ENCODE measurements around the gene C11orf71.

The C11orf71 gene

GRCh38 chr11:114438303-114438702 lies 38.0 kb upstream of the C11orf71 start:
- DNase-seq (ENCODE audit: low read depth): no peak
- Histone ChIP-seq H3K4me1 (ENCODE audit: control insufficient read depth, insufficient read depth, low read length) (peaks cover 32% of the 10 kb centered on the region), H3K9ac (ENCODE audit: low read length) (no peak overlapping the region), H3K4me3 (ENCODE audit: low read length) (peak overlapping the region; percentile 93), H3K36me3 (ENCODE audit: control insufficient read depth, insufficient read depth, low read length, severe bottlenecking) (no peaks in the 10 kb centered on the region), H3K27me3 (replicated peaks; ENCODE audit: control insufficient read depth, insufficient read depth, low read length) (no peaks in the 10 kb centered on the region), H3K9me3 (ENCODE audit: control insufficient read depth, low read length) (no peaks in the 10 kb centered on the region)

GRCh38 chr11:114433376-114433775 lies 33.1 kb upstream of the C11orf71 start:
- H3K4me3 ChIP-seq (ENCODE audit: low read length): no peak overlapping the region
- H3K9ac ChIP-seq (ENCODE audit: low read length): no peak overlapping the region
- no peaks in the 10 kb centered on the region for H3K9me3 ChIP-seq (ENCODE audit: control insufficient read depth, low read length)
- no peaks in the 10 kb centered on the region for H3K27me3 ChIP-seq (replicated peaks; ENCODE audit: control insufficient read depth, insufficient read depth, low read length)
- DNase-seq (ENCODE audit: low read depth): no peak
- no peaks in the 10 kb centered on the region for H3K36me3 ChIP-seq (ENCODE audit: control insufficient read depth, insufficient read depth, low read length, severe bottlenecking)
- H3K4me1 ChIP-seq (ENCODE audit: control insufficient read depth, insufficient read depth, low read length): no peaks in the 10 kb centered on the region

GRCh38 chr11:114432893-114433292 lies 32.6 kb upstream of the C11orf71 start:
- no peaks in the 10 kb centered on the region for H3K9me3 ChIP-seq (ENCODE audit: control insufficient read depth, low read length)
- no peak for DNase-seq (ENCODE audit: low read depth)
- H3K4me3 ChIP-seq (ENCODE audit: low read length): no peak overlapping the region
- no peak overlapping the region for H3K9ac ChIP-seq (ENCODE audit: low read length)
- no peaks in the 10 kb centered on the region for H3K4me1 ChIP-seq (ENCODE audit: control insufficient read depth, insufficient read depth, low read length)
- H3K36me3 ChIP-seq (ENCODE audit: control insufficient read depth, insufficient read depth, low read length, severe bottlenecking): no peaks in the 10 kb centered on the region
- H3K27me3 ChIP-seq (replicated peaks; ENCODE audit: control insufficient read depth, insufficient read depth, low read length): no peaks in the 10 kb centered on the region

- no peak overlapping the region for H3K9ac ChIP-seq (ENCODE audit: low read length)
- no peak for DNase-seq (ENCODE audit: low read depth)
- H3K9me3 ChIP-seq (ENCODE audit: control insufficient read depth, low read length): no peaks in the 10 kb centered on the region
- H3K4me1 ChIP-seq (ENCODE audit: control insufficient read depth, insufficient read depth, low read length): no peaks in the 10 kb centered on the region
- peaks cover 5% of the 10 kb centered on the region for H3K36me3 ChIP-seq (ENCODE audit: control insufficient read depth, insufficient read depth, low read length, severe bottlenecking)
- no peaks in the 10 kb centered on the region for H3K27me3 ChIP-seq (replicated peaks; ENCODE audit: control insufficient read depth, insufficient read depth, low read length)
- H3K4me3 ChIP-seq (ENCODE audit: low read length): no peak overlapping the region
Observed at GRCh38 chr11:114430290-114430689, 30.0 kb upstream of the C11orf71 start.

- Histone ChIP-seq H3K4me1 (ENCODE audit: control insufficient read depth, insufficient read depth, low read length) (no peaks in the 10 kb centered on the region), H3K4me3 (ENCODE audit: low read length) (no peak overlapping the region), H3K9me3 (ENCODE audit: control insufficient read depth, low read length) (no peaks in the 10 kb centered on the region), H3K36me3 (ENCODE audit: control insufficient read depth, insufficient read depth, low read length, severe bottlenecking) (peaks cover 5% of the 10 kb centered on the region), H3K27me3 (replicated peaks; ENCODE audit: control insufficient read depth, insufficient read depth, low read length) (no peaks in the 10 kb centered on the region), H3K9ac (ENCODE audit: low read length) (no peak overlapping the region)
- DNase-seq (ENCODE audit: low read depth): no peak
Observed at GRCh38 chr11:114426280-114426679, 26.0 kb upstream of the C11orf71 start.

- H3K36me3 ChIP-seq (ENCODE audit: control insufficient read depth, insufficient read depth, low read length, severe bottlenecking): no peaks in the 10 kb centered on the region
- H3K9ac ChIP-seq (ENCODE audit: low read length): no peak overlapping the region
- no peak overlapping the region for H3K4me3 ChIP-seq (ENCODE audit: low read length)
- peak; percentile 38 for DNase-seq (ENCODE audit: low read depth)
- no peaks in the 10 kb centered on the region for H3K9me3 ChIP-seq (ENCODE audit: control insufficient read depth, low read length)
- H3K27me3 ChIP-seq (replicated peaks; ENCODE audit: control insufficient read depth, insufficient read depth, low read length): no peaks in the 10 kb centered on the region
- peaks cover 19% of the 10 kb centered on the region for H3K4me1 ChIP-seq (ENCODE audit: control insufficient read depth, insufficient read depth, low read length)
Observed at GRCh38 chr11:114416441-114416961, 16.2 kb upstream of the C11orf71 start.

- Histone ChIP-seq H3K36me3 (ENCODE audit: control insufficient read depth, insufficient read depth, low read length, severe bottlenecking) (peaks cover 18% of the 10 kb centered on the region), H3K4me3 (ENCODE audit: low read length) (no peak overlapping the region), H3K9me3 (ENCODE audit: control insufficient read depth, low read length) (no peaks in the 10 kb centered on the region)
Observed at GRCh38 chr11:114413958-114414357, 13.6 kb upstream of the C11orf71 start.

GRCh38 chr11:114412946-114413345 lies 12.6 kb upstream of the C11orf71 start:
- Histone ChIP-seq H3K36me3 (ENCODE audit: control insufficient read depth, insufficient read depth, low read length, severe bottlenecking) (peaks cover 27% of the 10 kb centered on the region), H3K27me3 (replicated peaks; ENCODE audit: control insufficient read depth, insufficient read depth, low read length) (no peaks in the 10 kb centered on the region), H3K9ac (ENCODE audit: low read length) (no peak overlapping the region), H3K4me3 (ENCODE audit: low read length) (no peak overlapping the region), H3K9me3 (ENCODE audit: control insufficient read depth, low read length) (no peaks in the 10 kb centered on the region), H3K4me1 (ENCODE audit: control insufficient read depth, insufficient read depth, low read length) (peaks cover 19% of the 10 kb centered on the region)
- DNase-seq (ENCODE audit: low read depth): no peak

More at GRCh38 chr11:114413958-114414357, 13.6 kb upstream of the C11orf71 start:
- H3K9ac ChIP-seq (ENCODE audit: low read length): no peak overlapping the region
- H3K4me1 ChIP-seq (ENCODE audit: control insufficient read depth, insufficient read depth, low read length): peaks cover 19% of the 10 kb centered on the region
- H3K27me3 ChIP-seq (replicated peaks; ENCODE audit: control insufficient read depth, insufficient read depth, low read length): no peaks in the 10 kb centered on the region
- DNase-seq (ENCODE audit: low read depth): no peak

- H3K4me3 ChIP-seq (ENCODE audit: low read length): peak overlapping the region; percentile 98
- no peaks in the 10 kb centered on the region for H3K9me3 ChIP-seq (ENCODE audit: control insufficient read depth, low read length)
- peaks cover 39% of the 10 kb centered on the region for H3K4me1 ChIP-seq (ENCODE audit: control insufficient read depth, insufficient read depth, low read length)
- no peaks in the 10 kb centered on the region for H3K27me3 ChIP-seq (replicated peaks; ENCODE audit: control insufficient read depth, insufficient read depth, low read length)
- peaks cover 27% of the 10 kb centered on the region for H3K36me3 ChIP-seq (ENCODE audit: control insufficient read depth, insufficient read depth, low read length, severe bottlenecking)
- peak; percentile 51 for DNase-seq (ENCODE audit: low read depth)
- H3K9ac ChIP-seq (ENCODE audit: low read length): peak overlapping the region; percentile 98
Observed at GRCh38 chr11:114401311-114401710, 1.0 kb upstream of the C11orf71 start.

- Histone ChIP-seq H3K4me3 (ENCODE audit: low read length) (peak overlapping the region; percentile 98), H3K9me3 (ENCODE audit: control insufficient read depth, low read length) (no peaks in the 10 kb centered on the region), H3K36me3 (ENCODE audit: control insufficient read depth, insufficient read depth, low read length, severe bottlenecking) (peaks cover 22% of the 10 kb centered on the region), H3K27me3 (replicated peaks; ENCODE audit: control insufficient read depth, insufficient read depth, low read length) (no peaks in the 10 kb centered on the region), H3K9ac (ENCODE audit: low read length) (peak overlapping the region; percentile 98), H3K4me1 (ENCODE audit: control insufficient read depth, insufficient read depth, low read length) (peaks cover 39% of the 10 kb centered on the region)
- no peak for DNase-seq (ENCODE audit: low read depth)
Observed at GRCh38 chr11:114400915-114401223, 558 bp upstream of the C11orf71 start.

- H3K27me3 ChIP-seq (replicated peaks; ENCODE audit: control insufficient read depth, insufficient read depth, low read length): no peaks in the 10 kb centered on the region
- DNase-seq (ENCODE audit: low read depth): peak; percentile 77
- H3K36me3 ChIP-seq (ENCODE audit: control insufficient read depth, insufficient read depth, low read length, severe bottlenecking): peaks cover 12% of the 10 kb centered on the region
Observed at GRCh38 chr11:114399490-114400215, 658 bp downstream of the C11orf71 start.

More at GRCh38 chr11:114399490-114400215, 658 bp downstream of the C11orf71 start:
- Histone ChIP-seq H3K9me3 (ENCODE audit: control insufficient read depth, low read length) (no peaks in the 10 kb centered on the region), H3K4me1 (ENCODE audit: control insufficient read depth, insufficient read depth, low read length) (peaks cover 30% of the 10 kb centered on the region), H3K4me3 (ENCODE audit: low read length) (peak overlapping the region; percentile 98), H3K9ac (ENCODE audit: low read length) (peak overlapping the region; percentile 98)
